T1000 (cell line): Measurements from ENCODE around the gene DNAH14.
"Not testable (repeated sequence)": the region's sequence is repeated elsewhere in the genome, so short reads cannot be mapped to it uniquely, and the experiment has no call there.

ENCODE experiments used
- DNase-seq: peaks from one replicate; lab custom pipeline; 2025; ENCODE audit warnings: mixed read lengths; lab: John Stamatoyannopoulos, UW

Gene DNAH14

GRCh38 chr1:225348400-225348799 lies 418.9 kb downstream of the DNAH14 start:
- DNase-seq: no peak

- no peak for DNase-seq
Observed at GRCh38 chr1:225349826-225350225, 420.4 kb downstream of the DNAH14 start.

GRCh38 chr1:225350872-225351271 lies 421.4 kb downstream of the DNAH14 start:
- DNase-seq: no peak

DNA sequence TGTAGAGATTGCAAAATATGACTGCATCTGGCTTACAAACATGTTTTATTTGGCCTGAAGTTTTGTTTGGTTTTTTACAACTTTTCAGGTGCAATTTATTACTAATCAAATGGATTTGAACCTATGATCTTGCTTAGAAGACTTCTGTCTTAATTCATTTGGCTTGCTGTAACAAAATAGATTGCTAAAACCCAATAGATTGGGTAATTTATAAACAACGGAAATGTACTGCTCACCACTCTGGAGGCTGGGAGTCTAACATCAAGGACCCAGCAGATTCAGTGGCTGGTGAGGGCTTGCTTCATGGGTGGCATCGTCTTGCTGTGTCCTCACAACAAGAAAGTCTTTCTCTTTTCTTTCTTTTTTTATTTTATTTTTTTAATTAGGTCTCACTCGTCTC lies 425.4 kb downstream of the DNAH14 start:
- no peak for DNase-seq

DNA sequence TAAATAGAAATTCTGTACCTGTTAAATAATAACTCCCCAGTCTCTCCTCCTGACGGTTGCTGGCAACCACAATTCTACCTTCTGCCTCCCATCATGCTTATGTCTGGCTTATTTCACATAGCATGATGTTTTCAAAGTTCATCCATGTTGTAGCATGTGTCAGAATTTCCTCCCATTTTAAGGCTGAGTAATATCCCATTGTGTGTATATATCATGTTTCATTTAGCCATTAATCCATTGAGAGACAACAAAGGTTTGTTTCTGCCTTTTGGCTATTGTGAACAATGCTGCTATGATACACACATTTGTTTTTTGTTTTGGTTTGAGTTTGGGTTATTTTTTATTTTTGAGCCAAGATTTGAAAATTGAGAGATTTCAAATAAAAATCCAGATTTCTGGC lies 426.4 kb downstream of the DNAH14 start:
- DNase-seq: no peak

DNA sequence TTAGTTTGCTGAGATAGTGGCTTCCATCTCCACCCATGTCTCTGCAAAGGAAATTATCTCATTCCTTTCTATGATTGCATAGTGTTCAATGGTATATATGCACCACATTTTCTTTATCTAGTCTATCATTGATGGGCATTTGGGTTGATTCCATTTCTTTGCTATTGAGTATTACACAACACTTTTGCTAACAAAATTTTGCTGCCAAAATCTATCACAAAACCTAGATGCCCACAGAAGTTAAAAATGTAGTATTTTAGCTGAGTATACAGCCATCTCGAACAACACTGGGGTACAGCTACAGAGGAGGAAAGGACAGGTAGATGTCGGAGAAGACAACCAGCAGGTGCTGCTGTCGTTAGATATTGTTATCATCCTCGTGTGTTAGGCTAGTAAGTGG lies 430.6 kb downstream of the DNAH14 start:
- no peak for DNase-seq

- no peak for DNase-seq
Observed at GRCh38 chr1:225361176-225361575, 431.7 kb downstream of the DNAH14 start.

GRCh38 chr1:225362805-225363204 lies 433.3 kb downstream of the DNAH14 start:
- DNase-seq: no peak

- no peak for DNase-seq
Observed at GRCh38 chr1:225364439-225364838, 435.0 kb downstream of the DNAH14 start.

DNA sequence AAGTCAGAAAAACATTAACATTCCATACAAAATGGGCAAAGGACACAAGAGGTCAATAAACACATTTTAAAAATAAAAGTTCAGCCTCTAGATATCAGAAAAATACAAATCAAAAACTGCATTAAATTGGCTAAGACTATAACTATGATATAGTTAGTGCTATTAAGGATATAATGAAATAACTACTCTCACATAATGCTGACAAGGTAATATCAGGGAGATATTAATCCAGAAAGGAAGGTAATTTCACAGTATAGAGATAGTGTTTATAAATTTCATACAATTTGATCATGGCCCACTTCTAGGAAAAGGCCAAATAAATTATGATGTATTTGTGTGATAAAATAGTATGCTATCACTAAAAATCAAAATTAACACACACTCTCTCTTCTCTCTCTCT lies 436.5 kb downstream of the DNAH14 start:
- DNase-seq: no peak

GRCh38 chr1:225366552-225366951 lies 437.1 kb downstream of the DNAH14 start:
- no peak for DNase-seq

DNA sequence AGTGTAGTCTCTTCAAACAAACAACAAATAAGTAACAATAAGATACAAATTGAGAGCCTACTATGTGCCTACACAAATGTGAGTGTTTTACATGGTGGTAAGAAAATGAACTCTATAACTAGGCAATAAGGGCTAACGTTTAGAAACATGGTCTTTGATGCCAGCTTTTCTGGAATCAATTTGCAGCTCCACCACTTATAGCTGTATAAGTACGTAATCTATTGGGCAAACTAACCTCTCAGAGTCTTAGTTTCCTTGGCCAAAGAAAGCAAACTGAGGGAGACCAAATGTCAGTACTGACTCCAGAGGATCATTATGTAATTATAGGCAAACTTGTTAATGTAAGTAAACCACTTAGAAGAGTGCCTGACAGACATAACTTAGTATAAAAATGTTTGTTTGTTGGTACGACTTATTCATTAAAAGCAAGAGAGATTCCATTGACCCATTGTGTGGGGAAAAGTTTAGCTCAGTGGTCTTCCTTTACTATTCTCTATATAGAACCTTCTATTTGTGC lies 438.6 kb downstream of the DNAH14 start:
- no peak for DNase-seq

- DNase-seq: no peak
Observed at GRCh38 chr1:225371366-225372010, 442.0 kb downstream of the DNAH14 start.

DNA sequence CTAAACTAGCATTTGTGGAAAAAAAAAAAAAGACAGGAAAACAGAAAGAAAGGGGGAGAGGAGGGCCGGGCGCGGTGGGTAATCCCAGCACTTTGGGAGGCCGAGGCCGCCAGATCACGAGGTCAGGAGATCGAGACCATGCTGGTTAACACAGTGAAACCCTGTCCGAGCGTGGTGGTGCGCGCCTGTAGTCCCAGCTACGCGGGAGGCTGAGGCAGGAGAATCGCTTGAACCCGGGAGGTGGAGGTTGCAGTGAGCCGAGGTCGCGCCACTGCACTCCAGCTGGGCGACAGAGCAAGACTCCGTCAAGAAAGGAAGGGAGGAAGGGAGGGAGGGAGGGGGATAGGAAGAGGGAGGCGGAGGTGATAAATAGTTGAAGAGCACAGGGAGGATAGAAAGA lies 443.7 kb downstream of the DNAH14 start:
- DNase-seq: no peak

DNA sequence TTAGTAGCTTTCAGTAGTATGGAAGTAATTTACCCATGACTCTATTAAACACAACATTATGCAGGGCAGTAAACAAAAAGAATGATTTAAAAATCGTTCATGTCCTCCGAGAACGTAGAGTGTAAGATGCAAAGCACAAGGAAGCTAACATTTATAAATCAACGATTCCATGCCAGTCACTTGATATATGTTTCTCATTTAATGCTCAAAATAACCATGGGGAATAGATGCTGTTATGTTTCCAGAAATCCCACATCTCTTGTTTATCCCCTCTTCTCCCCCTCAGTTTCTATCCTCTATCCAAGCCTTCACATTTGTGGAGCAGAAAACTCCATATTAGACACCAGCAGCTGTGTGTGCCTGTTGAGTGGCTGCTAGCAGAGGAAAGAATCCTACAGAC lies 445.5 kb downstream of the DNAH14 start:
- no peak for DNase-seq

DNA sequence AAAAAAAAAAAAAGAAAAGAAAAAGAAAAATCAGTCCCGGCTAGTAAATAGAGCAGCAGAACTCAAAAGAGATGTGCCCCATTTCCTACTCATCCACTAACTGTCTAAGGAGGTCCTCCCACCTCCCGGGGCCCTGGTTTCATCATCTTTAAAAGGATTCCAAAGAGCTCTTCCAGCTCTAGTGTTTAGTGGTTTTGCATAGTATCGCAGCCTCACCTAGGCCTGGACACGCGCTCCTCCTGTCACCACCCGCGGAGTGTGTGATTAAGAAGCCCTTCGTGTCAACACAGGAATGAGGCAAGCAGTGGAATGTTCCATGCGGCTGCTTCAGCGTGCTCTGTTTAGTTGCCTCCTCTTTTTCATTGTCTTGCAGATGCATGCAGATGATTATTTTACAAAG lies 449.4 kb downstream of the DNAH14 start:
- no peak for DNase-seq

- DNase-seq: no peak
Observed at GRCh38 chr1:225380691-225381090, 451.2 kb downstream of the DNAH14 start.

GRCh38 chr1:225386860-225387259 lies 457.4 kb downstream of the DNAH14 start:
- DNase-seq: not testable (repeated sequence)

DNA sequence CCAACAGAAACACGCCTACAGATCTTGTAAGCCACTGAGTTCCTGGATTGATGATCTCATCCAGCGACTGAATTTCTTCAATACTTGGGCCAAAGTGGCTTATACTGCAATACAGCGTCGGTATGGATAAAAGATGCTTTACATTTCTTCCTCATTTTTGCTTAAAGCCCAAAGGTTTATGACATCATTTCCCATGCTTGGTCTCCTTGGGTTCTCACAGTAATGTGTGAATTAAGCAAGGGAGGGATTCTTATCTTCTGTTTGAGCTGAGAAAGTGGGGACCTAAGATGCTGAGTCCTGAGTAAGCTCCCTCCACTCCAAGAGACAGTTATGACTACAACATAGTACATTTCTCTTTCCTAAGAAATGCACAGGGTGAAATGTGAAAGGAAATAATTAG lies 458.9 kb downstream of the DNAH14 start:
- DNase-seq: no peak

DNA sequence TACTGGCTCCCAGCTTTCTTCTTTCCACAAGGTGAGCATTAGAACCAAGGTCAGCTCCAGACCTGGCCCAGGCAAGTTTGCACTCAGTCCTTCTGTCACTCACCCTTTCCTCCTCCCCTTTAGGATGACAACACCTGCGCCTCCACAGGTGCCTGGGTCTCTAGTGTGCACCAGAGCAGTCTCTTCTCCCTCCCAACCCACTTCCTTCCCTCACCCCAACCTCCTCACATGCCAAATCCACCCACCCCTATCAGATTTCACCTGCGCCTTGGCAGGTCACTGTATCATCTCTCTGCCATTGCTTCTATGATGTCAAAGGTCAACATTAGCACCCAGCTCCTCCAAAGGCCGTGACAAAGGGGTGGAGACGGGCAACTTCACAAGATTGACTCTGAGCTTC lies 460.4 kb downstream of the DNAH14 start:
- no peak for DNase-seq

DNA sequence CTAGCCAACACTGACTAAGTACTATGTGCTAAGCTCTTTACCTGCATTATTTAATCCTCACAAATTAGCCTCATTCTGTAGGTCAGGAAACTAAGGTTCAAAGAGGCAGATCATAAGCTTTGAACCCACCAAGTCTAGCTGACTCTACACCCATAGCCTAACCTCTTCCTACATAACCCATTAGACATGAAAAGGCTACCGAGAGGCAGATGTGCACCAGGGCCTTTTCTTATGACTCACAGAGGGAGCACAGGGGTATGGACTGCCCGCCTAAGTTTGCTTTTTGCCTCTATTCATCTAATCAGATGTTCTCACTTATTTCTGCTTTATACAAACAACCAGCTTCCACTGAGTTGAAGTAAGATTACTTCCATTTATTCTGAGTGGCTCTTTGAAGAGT lies 466.9 kb downstream of the DNAH14 start:
- DNase-seq: no peak

- no peak for DNase-seq
Observed at GRCh38 chr1:225400968-225401367, 471.5 kb downstream of the DNAH14 start.

- DNase-seq: no peak
Observed at GRCh38 chr1:225406976-225407725, 477.7 kb downstream of the DNAH14 start.

DNA sequence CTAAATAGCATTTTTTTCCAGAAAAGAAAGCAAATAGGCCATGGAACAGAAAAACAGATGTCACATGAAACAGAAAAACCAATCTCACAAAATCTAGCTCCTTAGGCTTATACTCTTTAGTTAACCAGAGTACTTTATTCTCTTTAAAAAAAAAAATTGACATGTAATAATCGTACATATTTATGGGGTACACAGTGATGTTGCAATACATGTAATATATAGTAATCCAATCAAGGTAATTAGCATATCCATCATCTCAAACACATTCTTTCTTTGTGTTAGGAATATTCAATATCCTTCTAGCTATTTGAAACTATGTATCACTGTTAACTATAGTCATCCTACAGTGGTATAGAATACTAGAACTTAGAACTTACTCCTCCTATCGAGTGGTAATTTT lies 478.3 kb downstream of the DNAH14 start:
- DNase-seq: no peak
